GM19328 (cell line): ENCODE measurements around the gene SPEG.

ENCODE experiments used
- ATAC-seq: cut with Tn5 transposase; IDR thresholded peaks from one replicate; pipeline ENCODE4 v1.9.1; 2021; ENCODE audit warnings: mild to moderate bottlenecking, moderate library complexity; ENCODE audit not compliant: unreplicated experiment

Gene SPEG

DNA sequence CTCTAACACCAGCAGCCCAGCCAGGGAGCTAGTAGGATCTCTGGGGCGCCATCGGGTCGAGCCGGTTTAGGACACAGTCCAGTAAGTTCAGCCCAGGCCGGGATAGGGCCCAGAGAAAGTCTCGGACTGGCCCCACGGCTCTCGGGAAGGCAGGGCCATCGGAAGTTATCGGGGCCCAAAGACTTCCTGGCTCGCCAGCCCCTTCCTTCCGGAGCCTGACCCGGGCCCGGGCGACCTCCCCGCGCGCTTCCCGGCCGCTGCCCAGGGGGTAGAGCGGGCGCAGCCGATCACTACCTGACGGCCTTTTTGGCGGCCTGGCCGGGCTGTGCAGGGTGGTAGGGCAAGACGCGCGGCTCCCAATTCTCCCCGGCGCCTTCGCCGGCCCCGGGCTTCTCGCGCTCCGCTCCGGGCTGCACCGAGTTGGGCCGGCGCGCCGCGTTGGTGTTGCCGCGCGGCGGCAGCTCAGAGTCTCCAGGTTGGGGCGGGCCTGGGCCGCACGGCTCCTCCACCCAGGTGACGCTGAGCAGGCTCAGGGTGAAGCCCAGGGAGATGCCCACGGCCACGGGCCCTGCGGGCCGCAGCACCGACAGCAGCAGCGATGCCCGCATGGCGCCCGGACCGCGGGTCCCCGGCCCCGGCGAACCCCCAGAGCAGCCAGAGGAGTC, 108.4 kb downstream of the SPEG start:
- peak; percentile 32 for ATAC-seq

- peak; percentile 73 for ATAC-seq
Observed at GRCh38 chr2:219543596-219544358, 109.1 kb downstream of the SPEG start, which contains the start of the genes CHPF and TMEM198. Gene CHPF (minus strand): TSS chr2:219543809. CDS start chr2:219543538, 271 bp downstream. Gene TMEM198 (plus strand): TSS chr2:219544028. CDS start chr2:219544728, 700 bp downstream.

GRCh38 chr2:219544567-219544966, 109.9 kb downstream of the SPEG start:
- ATAC-seq, result no peak

GRCh38 chr2:219545295-219545942, 110.8 kb downstream of the SPEG start:
- no peak for ATAC-seq

DNA sequence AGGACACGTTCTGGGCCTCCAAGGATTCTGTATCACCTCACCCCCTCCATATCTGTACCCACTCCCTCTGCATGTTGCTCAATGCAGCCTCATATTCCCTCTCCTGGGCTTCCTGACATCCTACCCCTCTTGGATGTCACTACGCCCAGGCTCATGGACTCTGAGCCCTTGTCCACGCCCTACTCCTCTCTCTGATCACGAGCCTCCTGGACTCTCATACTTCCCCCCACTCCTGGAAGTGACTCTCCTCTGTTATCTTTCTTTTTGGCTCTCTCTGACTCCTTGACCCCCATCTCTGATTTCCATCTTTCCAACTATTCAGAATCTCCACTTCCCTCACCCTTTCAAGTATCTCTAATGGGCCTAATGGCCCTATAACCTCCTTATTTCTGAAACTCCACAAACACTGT, 111.3 kb downstream of the SPEG start:
- ATAC-seq, result no peak

DNA sequence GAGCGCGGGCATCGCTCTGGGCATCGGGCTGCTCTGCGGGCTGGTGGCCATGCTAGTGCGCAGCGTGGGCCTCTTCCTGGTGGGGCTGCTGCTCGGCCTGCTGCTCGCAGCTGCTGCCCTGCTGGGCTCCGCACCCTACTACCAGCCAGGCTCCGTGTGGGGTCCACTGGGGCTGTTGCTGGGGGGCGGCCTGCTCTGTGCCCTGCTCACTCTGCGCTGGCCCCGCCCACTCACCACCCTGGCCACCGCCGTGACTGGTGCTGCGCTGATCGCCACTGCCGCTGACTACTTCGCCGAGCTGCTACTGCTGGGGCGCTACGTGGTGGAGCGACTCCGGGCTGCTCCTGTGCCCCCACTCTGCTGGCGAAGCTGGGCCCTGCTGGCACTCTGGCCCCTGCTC, 113.0 kb downstream of the SPEG start:
- no peak for ATAC-seq
